SK-N-SH (cell line): Measurements from ENCODE around the gene LILRB5. TPM values are rescaled to one million over a fixed set of nuclear protein-coding genes. Genes with fewer than 3 reads are reported as not detected.
"Not testable (repeated sequence)": the region's sequence is repeated elsewhere in the genome, so short reads cannot be mapped to it uniquely, and the experiment has no call there.

Experiments
- CTCF ChIA-PET: fragments of 300-600, 350-600 bp; formaldehyde crosslinking; extraction: SDS; loops from one replicate; lab custom pipeline; 2021; lab: Yijun Ruan, JAX
- POLR2A ChIA-PET: fragments of 350-600 bp; sonication (Branson Sonifier 250); formaldehyde crosslinking; extraction: SDS; loops from one replicate; lab custom pipeline; 2020; ENCODE audit warnings: antibody characterized with exemption, inconsistent platforms; lab: Yijun Ruan, JAX
- DNase-seq: peaks from one replicate; pipeline ENCODE4 v3.0.0; 2012
- H2AFZ ChIP-seq: fragments of 200-600 bp; sonication (generic); 2 replicates; pipeline ENCODE4 v1.8.1; 2016; ENCODE audit warnings: antibody characterized with exemption, mild to moderate bottlenecking, low read depth
- H3F3A ChIP-seq: fragments of 200-600 bp; sonication (generic); replicated peaks from 2 replicates; pipeline ENCODE3; 2016; ENCODE audit warnings: antibody characterized with exemption, mild to moderate bottlenecking; ENCODE audit not compliant: insufficient read depth
- H3K27ac ChIP-seq, 2 experiments: fragments of 200-500 bp in 1 of 2; fragments of 200-600 bp in 1 of 2; sonication (Bioruptor generic) in 1 of 2; sonication (generic), shearing (Covaris generic) in 1 of 2; 2 replicates each; pipeline versions ENCODE4 v1.5.1 to v1.6.1; 2014 to 2016; ENCODE audit warnings: low read depth in 2 of 2, inconsistent platforms in 1 of 2, low read length in 1 of 2, mild to moderate bottlenecking in 1 of 2, mixed read lengths in 1 of 2
- H3K27me3 ChIP-seq: fragments of 200-600 bp; sonication (generic), shearing (Covaris generic); 2 replicates; pipeline ENCODE4 v1.6.1; 2016; ENCODE audit warnings: mixed run types; ENCODE audit not compliant: insufficient read depth
- H3K36me3 ChIP-seq, 2 experiments: fragments of 200-500 bp in 1 of 2; fragments of 200-600 bp in 1 of 2; sonication (Bioruptor generic) in 1 of 2; sonication (generic) in 1 of 2; replicated peaks in 1 of 2; 2 replicates each; pipeline versions ENCODE3 to v1.5.1; 2014 to 2016; ENCODE audit warnings: low read length in 1 of 2, mild to moderate bottlenecking in 1 of 2; ENCODE audit not compliant: insufficient read depth in 2 of 2, control insufficient read depth in 1 of 2
- H3K4me1 ChIP-seq, 2 experiments: fragments of 200-500 bp in 1 of 2; fragments of 200-600 bp in 1 of 2; sonication (Bioruptor generic) in 1 of 2; sonication (generic), shearing (Covaris generic) in 1 of 2; 2 replicates each; pipeline versions ENCODE4 v1.5.1 to v1.6.1; 2014 to 2016; ENCODE audit warnings: low read depth in 1 of 2, low read length in 1 of 2, mixed run types in 1 of 2; ENCODE audit not compliant: insufficient read depth in 2 of 2, control insufficient read depth in 1 of 2
- H3K4me2 ChIP-seq: fragments of 200-600 bp; sonication (generic), shearing (Covaris generic); 2 replicates; pipeline ENCODE4 v1.6.1; 2017; ENCODE audit warnings: mixed run types
- H3K4me3 ChIP-seq, 2 experiments: fragments of 200-500 bp in 1 of 2; fragments of 200-600 bp in 1 of 2; sonication (Bioruptor generic) in 1 of 2; sonication (generic), shearing (Covaris generic) in 1 of 2; 2 replicates each; pipeline versions ENCODE4 v1.5.1 to v1.8.1; 2014 to 2016; ENCODE audit warnings: low read depth in 2 of 2, inconsistent platforms in 1 of 2, low read length in 1 of 2, mild to moderate bottlenecking in 1 of 2, mixed read lengths in 1 of 2, moderate library complexity in 1 of 2
- H3K79me2 ChIP-seq: fragments of 200-600 bp; sonication (generic); 2 replicates; pipeline ENCODE4 v1.8.1; 2017; ENCODE audit warnings: mild to moderate bottlenecking; ENCODE audit not compliant: insufficient read depth
- H3K9ac ChIP-seq: fragments of 200-600 bp; sonication (generic); 2 replicates; pipeline ENCODE4 v1.6.1; 2017; ENCODE audit warnings: mixed run types
- H3K9me2 ChIP-seq: fragments of 200-600 bp; sonication (generic); 2 replicates; pipeline ENCODE4 v1.6.1; 2017; ENCODE audit warnings: mixed run types
- H3K9me3 ChIP-seq: fragments of 200-600 bp; sonication (generic); 2 replicates; pipeline ENCODE4 v1.6.1; 2017; ENCODE audit warnings: mixed run types, mild to moderate bottlenecking, moderate library complexity
- H4K20me1 ChIP-seq: fragments of 200-600 bp; sonication (generic); 2 replicates; pipeline ENCODE4 v1.6.1; 2017; ENCODE audit warnings: mild to moderate bottlenecking, mixed run types; ENCODE audit not compliant: insufficient read depth
- CHD2 ChIP-seq: fragments of 150-350 bp; IDR thresholded peaks from 2 replicates; pipeline ENCODE4 v1.6.1; 2018; ENCODE audit warnings: low read length; ENCODE audit not compliant: partially characterized antibody
- ELF1 ChIP-seq: IDR thresholded peaks from 2 replicates; pipeline ENCODE4 v1.4.0; 2012
- EP300 ChIP-seq, 2 experiments: IDR thresholded peaks; 2 replicates each; pipeline versions ENCODE4 v1.4.0 to v1.6.1; 2012; ENCODE audit warnings: borderline replicate concordance in 1 of 2, low read depth in 1 of 2, low read length in 1 of 2
- EZH2phosphoT487 ChIP-seq: fragments of 200-600 bp; sonication (generic); IDR thresholded peaks from 2 replicates; pipeline ENCODE4 v1.6.1; 2017; ENCODE audit warnings: low read depth, mixed run types, mild to moderate bottlenecking, antibody characterized with exemption, moderate library complexity, borderline replicate concordance
- FOSL2 ChIP-seq: IDR thresholded peaks from 2 replicates; pipeline ENCODE4 v1.4.0; 2012; ENCODE audit warnings: low read depth, mild to moderate bottlenecking, moderate library complexity, borderline replicate concordance
- FOXJ3 ChIP-seq: sonication (generic); formaldehyde crosslinking; IDR thresholded peaks from 2 replicates; pipeline ENCODE4 v1.5.1; 2020; ENCODE audit warnings: mild to moderate bottlenecking, missing genetic modification reagents
- FOXM1 ChIP-seq: IDR thresholded peaks from 2 replicates; pipeline ENCODE4 v1.4.0; 2012; ENCODE audit warnings: low read depth, mild to moderate bottlenecking
- NFIC ChIP-seq: IDR thresholded peaks from 2 replicates; pipeline ENCODE4 v1.4.0; 2012; ENCODE audit warnings: borderline replicate concordance
- NRF1 ChIP-seq: IDR thresholded peaks from 2 replicates; pipeline ENCODE4 v1.6.1; 2012; ENCODE audit warnings: low read depth, mild to moderate bottlenecking, low read length
- POLR2AphosphoS5 ChIP-seq: IDR thresholded peaks from 2 replicates; pipeline ENCODE4 v1.6.1; 2012; ENCODE audit warnings: low read depth, low read length
- RAD21 ChIP-seq: IDR thresholded peaks from 2 replicates; pipeline ENCODE4 v1.6.1; 2012; ENCODE audit warnings: mild to moderate bottlenecking, low read length
- RCOR1 ChIP-seq: fragments of 150-350 bp; IDR thresholded peaks from 2 replicates; pipeline ENCODE4 v1.6.1; 2017; ENCODE audit warnings: antibody characterized with exemption, low read length
- SMC3 ChIP-seq: IDR thresholded peaks from 2 replicates; pipeline ENCODE4 v1.6.1; 2012; ENCODE audit warnings: low read depth, low read length, improper control_type of control experiment
- TAF1 ChIP-seq: IDR thresholded peaks from 2 replicates; pipeline ENCODE4 v1.6.1; 2012; ENCODE audit warnings: low read depth, mild to moderate bottlenecking, low read length, moderate library complexity, borderline replicate concordance
- TCF12 ChIP-seq: IDR thresholded peaks from 2 replicates; pipeline ENCODE4 v1.4.0; 2012
- WGBS: methylation state at CpG from one replicate; pipeline ENCODE4 v1.1.6; 2017; ENCODE audit warnings: low lambda C conversion rate; 5-methylcytosine and 5-hydroxymethylcytosine counted together
- polyA plus RNA-seq, 3 experiments: library from polyadenylated mRNA; depleted of rRNA; stranded (reverse); fragments of >200 nt; gene quantifications; 2 replicates each; pipeline ENCODE4 v1.2.3, GENCODE V29; 2012
- TF ChIP-seq, protein P1 (sequence below): IDR thresholded peaks from 2 replicates; pipeline ENCODE4; 2012
- TF ChIP-seq, protein P2 (sequence below): IDR thresholded peaks from 2 replicates; pipeline ENCODE4 v1.4.0; 2012; ENCODE audit warnings: low read depth, borderline replicate concordance
- TF ChIP-seq, protein P3 (sequence below): IDR thresholded peaks from 2 replicates; pipeline ENCODE4 v1.4.0; 2012; ENCODE audit warnings: low read depth
- TF ChIP-seq, protein P4 (sequence below): fragments of 150-350 bp; IDR thresholded peaks from 2 replicates; pipeline ENCODE4 v1.6.1; 2017; ENCODE audit warnings: antibody characterized with exemption, low read length, low read depth, borderline replicate concordance

The LILRB5 gene
- polyA plus RNA-seq, 1 of the 3 experiments (the other 2 are of a cell fraction): not detected

DNA sequence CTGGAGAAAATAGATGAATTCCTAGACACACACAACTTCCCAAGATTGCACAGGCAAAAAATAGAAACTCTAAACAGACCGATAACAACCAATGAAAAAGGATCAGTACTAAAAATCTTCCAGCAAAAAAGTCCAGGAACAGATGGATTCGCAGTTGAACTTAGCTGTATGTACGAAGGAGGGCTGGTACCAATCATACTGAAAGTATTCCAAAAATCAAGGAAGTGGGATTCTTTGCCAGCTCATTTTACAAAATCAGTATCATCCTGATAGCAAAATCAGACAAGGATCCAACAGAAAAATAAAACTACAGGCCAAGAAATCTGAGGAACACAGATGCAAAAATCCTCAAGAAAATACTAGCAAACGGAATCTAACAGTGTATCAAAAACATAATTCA lies 30.4 kb upstream of the LILRB5 start:
- H3K4me1 ChIP-seq: no peaks in the 10 kb centered on the region
- peaks cover 44% of the 10 kb centered on the region; the same call in 1 of the 2 replicates for H3K27me3 ChIP-seq
- TF ChIP-seq NFIC (peak; percentile 39), EZH2phosphoT487 (no peak), FOXJ3 (CRISPR knock-in tag) (no peak), RCOR1 (no peak), SMC3 (no peak), NRF1 (no peak), EP300 (IDR thresholded peaks at IDR 0.05; ENCODE audit: borderline replicate concordance in 1 of 2, low read depth in 1 of 2, low read length in 1 of 2) (no peak), POLR2AphosphoS5 (no peak), RAD21 (no peak), ELF1 (peak; percentile 78; the same call in 1 of the 2 replicates), TCF12 (peak; percentile 25; the same call in 1 of the 2 replicates), CHD2 (no peak), FOXM1 (no peak), TAF1 (no peak), FOSL2 (no peak)
- TF ChIP-seq, protein P1, sequence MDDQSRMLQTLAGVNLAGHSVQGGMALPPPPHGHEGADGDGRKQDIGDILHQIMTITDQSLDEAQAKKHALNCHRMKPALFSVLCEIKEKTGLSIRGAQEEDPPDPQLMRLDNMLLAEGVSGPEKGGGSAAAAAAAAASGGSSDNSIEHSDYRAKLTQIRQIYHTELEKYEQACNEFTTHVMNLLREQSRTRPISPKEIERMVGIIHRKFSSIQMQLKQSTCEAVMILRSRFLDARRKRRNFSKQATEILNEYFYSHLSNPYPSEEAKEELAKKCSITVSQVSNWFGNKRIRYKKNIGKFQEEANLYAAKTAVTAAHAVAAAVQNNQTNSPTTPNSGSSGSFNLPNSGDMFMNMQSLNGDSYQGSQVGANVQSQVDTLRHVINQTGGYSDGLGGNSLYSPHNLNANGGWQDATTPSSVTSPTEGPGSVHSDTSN: no peak
- TF ChIP-seq, protein P2, sequence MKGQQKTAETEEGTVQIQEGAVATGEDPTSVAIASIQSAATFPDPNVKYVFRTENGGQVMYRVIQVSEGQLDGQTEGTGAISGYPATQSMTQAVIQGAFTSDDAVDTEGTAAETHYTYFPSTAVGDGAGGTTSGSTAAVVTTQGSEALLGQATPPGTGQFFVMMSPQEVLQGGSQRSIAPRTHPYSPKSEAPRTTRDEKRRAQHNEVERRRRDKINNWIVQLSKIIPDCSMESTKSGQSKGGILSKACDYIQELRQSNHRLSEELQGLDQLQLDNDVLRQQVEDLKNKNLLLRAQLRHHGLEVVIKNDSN: no peak
- TF ChIP-seq, protein P3, sequence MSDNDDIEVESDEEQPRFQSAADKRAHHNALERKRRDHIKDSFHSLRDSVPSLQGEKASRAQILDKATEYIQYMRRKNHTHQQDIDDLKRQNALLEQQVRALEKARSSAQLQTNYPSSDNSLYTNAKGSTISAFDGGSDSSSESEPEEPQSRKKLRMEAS: no peak
- TF ChIP-seq, protein P4, sequence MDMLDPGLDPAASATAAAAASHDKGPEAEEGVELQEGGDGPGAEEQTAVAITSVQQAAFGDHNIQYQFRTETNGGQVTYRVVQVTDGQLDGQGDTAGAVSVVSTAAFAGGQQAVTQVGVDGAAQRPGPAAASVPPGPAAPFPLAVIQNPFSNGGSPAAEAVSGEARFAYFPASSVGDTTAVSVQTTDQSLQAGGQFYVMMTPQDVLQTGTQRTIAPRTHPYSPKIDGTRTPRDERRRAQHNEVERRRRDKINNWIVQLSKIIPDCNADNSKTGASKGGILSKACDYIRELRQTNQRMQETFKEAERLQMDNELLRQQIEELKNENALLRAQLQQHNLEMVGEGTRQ: no peak
- no peaks in the 10 kb centered on the region for H3K9me3 ChIP-seq
- no peak overlapping the region for H2AFZ ChIP-seq
- H3K9me2 ChIP-seq: no peaks in the 10 kb centered on the region
- no peaks in the 10 kb centered on the region for H3K79me2 ChIP-seq
- no peak overlapping the region for H3K4me2 ChIP-seq
- no peak overlapping the region for H3K27ac ChIP-seq
- 7% methylated on average over 4 of the region's 4 CpGs for WGBS
- H3K36me3 ChIP-seq: no peaks in the 10 kb centered on the region
- peaks cover 6% of the 10 kb centered on the region for H3F3A ChIP-seq
- ChIA-PET CTCF (interaction anchor here (0.6 kb wide), 1 partner anchor 37 kb away, joined by 3 read pairs; no protein-coding TSS in a partner anchor), POLR2A (no interaction called here)
- H3K4me3 ChIP-seq: no peak overlapping the region
- H3K9ac ChIP-seq: no peak overlapping the region
- DNase-seq: no peak
- H4K20me1 ChIP-seq: no peaks in the 10 kb centered on the region

DNA sequence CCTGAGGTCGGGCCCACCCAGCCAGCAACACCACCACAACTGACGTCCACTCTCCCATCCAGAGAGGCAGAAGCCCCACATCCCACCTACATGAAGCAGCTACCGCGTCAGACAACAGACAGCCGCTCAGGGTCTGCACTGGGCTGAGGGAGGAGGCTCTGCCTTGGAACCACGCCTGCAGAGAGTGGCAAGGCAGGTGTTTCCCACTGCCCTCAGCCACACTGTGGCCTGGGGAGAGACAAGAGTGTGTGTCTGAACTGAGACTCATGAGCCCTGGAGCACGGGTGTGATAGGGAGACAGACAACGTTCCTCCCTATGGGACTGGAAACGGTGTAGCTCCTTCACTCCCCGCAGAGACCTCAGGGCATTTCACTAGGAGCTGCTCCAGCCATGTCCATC lies 29.2 kb upstream of the LILRB5 start:
- peaks cover 44% of the 10 kb centered on the region for H3K27me3 ChIP-seq
- H3K9me2 ChIP-seq, DNase-seq, H4K20me1 ChIP-seq, H3K36me3 ChIP-seq, H3K27ac ChIP-seq, H2AFZ ChIP-seq, H3K4me3 ChIP-seq, CTCF ChIA-PET, H3K9ac ChIP-seq, H3K4me1 ChIP-seq, H3K4me2 ChIP-seq, H3F3A ChIP-seq, POLR2A ChIA-PET, H3K79me2 ChIP-seq, H3K9me3 ChIP-seq: not testable (repeated sequence)
- WGBS: 36% methylated on average over 4 of the region's 10 CpGs

DNA sequence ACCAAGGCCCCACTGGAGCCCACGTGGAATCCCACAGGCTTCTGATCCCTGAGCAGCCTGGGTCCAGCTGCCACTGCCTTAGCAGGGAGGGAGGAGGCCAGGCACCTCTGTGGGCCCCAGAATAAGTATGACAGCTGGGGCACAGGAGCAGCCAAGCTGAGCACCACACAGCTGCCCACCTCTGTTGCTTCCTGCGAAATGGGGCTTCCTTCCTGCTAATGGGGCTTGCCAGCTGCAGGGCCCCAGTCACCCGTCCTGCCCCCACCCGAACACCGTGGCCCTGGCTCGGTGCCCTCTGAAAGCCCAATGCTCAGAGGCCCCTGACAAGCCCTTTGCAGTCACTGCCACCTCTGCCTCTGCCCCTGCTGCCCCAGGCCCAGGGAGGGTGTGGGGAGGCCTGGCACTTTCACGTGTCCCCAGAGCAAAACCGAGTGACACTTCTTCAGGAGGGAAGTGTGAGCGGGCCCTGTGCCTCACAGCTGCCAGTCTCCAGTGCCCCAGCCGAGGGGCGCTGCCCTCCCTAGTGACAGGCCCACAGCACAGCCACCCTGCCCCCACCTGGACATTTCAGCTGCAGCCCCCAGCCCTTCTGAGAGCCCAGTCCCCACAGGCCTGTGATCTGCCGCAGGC lies 28.5 kb upstream of the LILRB5 start:
- H2AFZ ChIP-seq, CTCF ChIA-PET, H3K9me3 ChIP-seq, H3F3A ChIP-seq, DNase-seq, H3K9me2 ChIP-seq, H3K9ac ChIP-seq, H3K4me3 ChIP-seq, H3K4me2 ChIP-seq, H3K79me2 ChIP-seq, H4K20me1 ChIP-seq, H3K36me3 ChIP-seq, POLR2A ChIA-PET, H3K27ac ChIP-seq, H3K4me1 ChIP-seq: not testable (repeated sequence)
- 21% methylated on average over 7 of the region's 12 CpGs for WGBS
- peaks cover 44% of the 10 kb centered on the region for H3K27me3 ChIP-seq
